ENCODE data around the gene RAB33B.

- TF ChIP-seq CTCF (IDR thresholded peaks at IDR 0.05), result no peak
- TF ChIP-seq ZNF138 (CRISPR knock-in tag; conservative IDR thresholded peaks at IDR 0.05), result no peak
- TF ChIP-seq GABPB1 (CRISPR knock-in tag; IDR thresholded peaks at IDR 0.05), result no peak
Measured at GRCh38 chr4:139470997-139471665, 17.2 kb downstream of the RAB33B start.
